Stomach smooth muscle (tissue), 2 donors: ENCODE data around the gene CFAP53.

Source experiments
- H3K27ac ChIP-seq: one replicate; pipeline ENCODE4 v1.7.0; 2013; ENCODE audit warnings: mild to moderate bottlenecking, low read length, inconsistent platforms
- H3K27me3 ChIP-seq, 2 donors: one replicate each; pipeline ENCODE4 v1.7.0; 2013; ENCODE audit warnings: low read length in 2 of 2; ENCODE audit not compliant: insufficient read depth in 2 of 2, control insufficient read depth in 1 of 2
- H3K36me3 ChIP-seq, 2 donors: one replicate each; pipeline ENCODE4 v1.7.0; 2013; ENCODE audit warnings: low read length in 2 of 2; ENCODE audit not compliant: control insufficient read depth in 2 of 2, insufficient read depth in 2 of 2
- H3K4me1 ChIP-seq: one replicate; pipeline ENCODE4 v1.7.0; 2013; ENCODE audit warnings: low read length; ENCODE audit not compliant: control insufficient read depth, insufficient read depth
- H3K4me3 ChIP-seq, 2 donors: one replicate each; pipeline ENCODE4 v1.7.0; 2013; ENCODE audit warnings: low read length in 2 of 2
- H3K9ac ChIP-seq, 2 donors: one replicate each; pipeline ENCODE4 v1.7.0; 2013; ENCODE audit warnings: low read length in 2 of 2, mild to moderate bottlenecking in 1 of 2
- H3K9me3 ChIP-seq, 2 donors: one replicate each; pipeline ENCODE4 v1.7.0; 2013; ENCODE audit warnings: low read length in 2 of 2; ENCODE audit not compliant: control insufficient read depth in 2 of 2
- donor health status: healthy.
- donor health status: Pancreatic carcinoma.

The CFAP53 gene

GRCh38 chr18:50192995-50193795, 73.1 kb downstream of the CFAP53 start:
- Histone ChIP-seq H3K4me3 (no peak overlapping the region), H3K4me1 (peaks cover 8% of the 10 kb centered on the region), H3K9me3 (no peaks in the 10 kb centered on the region), H3K27me3 (peaks cover 35 to 50% of the 10 kb centered on the region in 2 donors), H3K9ac (no peak overlapping the region), H3K27ac (no peak overlapping the region), H3K36me3 (no peaks in the 10 kb centered on the region)

GRCh38 chr18:50190926-50191325, 75.4 kb downstream of the CFAP53 start:
- Histone ChIP-seq H3K9me3 (no peaks in the 10 kb centered on the region), H3K36me3 (no peaks in the 10 kb centered on the region), H3K9ac (no peak overlapping the region), H3K4me3 (no peak overlapping the region), H3K27me3 (peaks cover 25 to 38% of the 10 kb centered on the region in 2 donors), H3K4me1 (peaks cover 8% of the 10 kb centered on the region), H3K27ac (no peak overlapping the region)

DNA sequence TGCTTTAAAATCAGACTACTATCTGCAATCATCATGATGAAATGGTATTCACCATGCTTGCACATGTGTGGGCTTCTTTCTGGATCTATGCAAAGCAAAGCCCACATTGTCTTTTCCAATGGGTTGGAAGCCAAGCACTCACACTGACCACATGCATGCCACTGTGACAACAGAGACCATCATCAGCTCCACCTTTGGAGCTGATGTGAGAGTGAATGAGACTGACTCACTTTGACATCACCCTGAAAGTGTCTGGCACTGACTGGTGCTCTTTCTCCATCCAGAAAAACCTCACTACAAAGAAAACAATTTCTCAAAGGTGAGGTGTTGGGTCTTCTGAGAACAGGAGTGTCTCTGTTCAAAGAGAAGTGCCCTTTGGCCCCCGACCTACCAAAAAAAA, 76.1 kb downstream of the CFAP53 start:
- H3K4me1 ChIP-seq, result peaks cover 8% of the 10 kb centered on the region
- peaks cover 18 to 31% of the 10 kb centered on the region in 2 donors for H3K27me3 ChIP-seq
- H3K36me3 ChIP-seq, result no peaks in the 10 kb centered on the region
- H3K9me3 ChIP-seq, result no peaks in the 10 kb centered on the region
- no peak overlapping the region for H3K27ac ChIP-seq
- no peak overlapping the region for H3K9ac ChIP-seq
- H3K4me3 ChIP-seq, result no peak overlapping the region

DNA sequence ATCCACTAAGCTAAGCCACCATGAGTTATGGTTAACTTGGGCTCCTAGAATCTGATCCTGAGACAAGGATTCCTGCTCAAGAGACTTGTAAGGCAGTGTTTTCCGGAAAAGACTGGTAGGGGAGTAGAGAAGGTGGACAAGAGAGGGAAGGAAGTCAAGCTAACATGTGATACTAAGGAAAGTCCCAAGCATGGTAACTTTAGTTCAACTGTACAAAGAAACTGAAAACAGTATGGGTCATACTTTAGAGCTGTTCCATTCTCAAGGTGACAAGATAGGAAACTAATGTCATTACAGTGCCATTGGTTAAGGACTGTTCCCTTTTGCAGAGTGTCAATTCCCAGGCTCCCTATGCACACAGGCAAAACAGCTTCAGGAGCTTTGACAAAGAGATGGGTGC, 77.1 kb downstream of the CFAP53 start:
- peaks cover 2% of the 10 kb centered on the region for H3K4me1 ChIP-seq
- no peaks in the 10 kb centered on the region for H3K9me3 ChIP-seq
- no peaks in the 10 kb centered on the region for H3K36me3 ChIP-seq
- H3K27me3 ChIP-seq, result peaks cover 16 to 24% of the 10 kb centered on the region in 2 donors
- H3K27ac ChIP-seq, result no peak overlapping the region
- H3K9ac ChIP-seq, result no peak overlapping the region
- H3K4me3 ChIP-seq, result no peak overlapping the region

DNA sequence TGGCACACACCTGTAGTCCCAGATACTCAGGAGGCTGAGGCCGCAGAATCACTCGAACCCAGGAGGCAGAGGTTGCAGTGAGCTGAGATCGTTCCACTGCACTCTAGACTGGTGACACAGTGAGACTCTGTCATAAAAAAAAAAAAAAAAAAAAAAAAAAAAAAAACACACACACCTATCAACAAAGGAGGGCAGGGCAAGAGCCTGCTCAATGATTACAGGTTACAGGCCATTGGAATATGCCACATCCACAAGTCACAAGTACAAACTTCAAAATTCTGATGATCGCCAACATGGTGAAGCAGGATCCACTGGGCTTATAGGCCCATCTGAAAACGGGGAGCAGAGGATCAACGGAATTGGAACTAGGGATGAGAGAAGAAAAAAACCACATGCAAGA, 77.6 kb downstream of the CFAP53 start:
- H3K4me3 ChIP-seq, result no peak overlapping the region
- H3K27me3 ChIP-seq, result peaks cover 13 to 21% of the 10 kb centered on the region in 2 donors
- no peaks in the 10 kb centered on the region for H3K36me3 ChIP-seq

GRCh38 chr18:50187659-50188058, 78.6 kb downstream of the CFAP53 start:
- no peak overlapping the region for H3K27ac ChIP-seq
- no peak overlapping the region for H3K4me3 ChIP-seq
- H3K9me3 ChIP-seq, result no peaks in the 10 kb centered on the region
- H3K27me3 ChIP-seq, result peaks cover 7 to 15% of the 10 kb centered on the region in 2 donors
- H3K9ac ChIP-seq, result no peak overlapping the region
- no peaks in the 10 kb centered on the region for H3K4me1 ChIP-seq
- H3K36me3 ChIP-seq, result no peaks in the 10 kb centered on the region

More for the DNA sequence above, 77.6 kb downstream of the CFAP53 start:
- H3K9ac ChIP-seq, result no peak overlapping the region
- no peaks in the 10 kb centered on the region for H3K9me3 ChIP-seq
- no peak overlapping the region for H3K27ac ChIP-seq
- no peaks in the 10 kb centered on the region for H3K4me1 ChIP-seq

- Histone ChIP-seq H3K9ac (no peak overlapping the region), H3K36me3 (no peaks in the 10 kb centered on the region), H3K27ac (no peak overlapping the region), H3K4me3 (no peak overlapping the region), H3K4me1 (no peaks in the 10 kb centered on the region), H3K27me3 (peaks cover 5 to 6% of the 10 kb centered on the region in 2 donors), H3K9me3 (no peaks in the 10 kb centered on the region)
Measured at GRCh38 chr18:50186385-50186784, 79.9 kb downstream of the CFAP53 start.

GRCh38 chr18:50183556-50183955, 82.7 kb downstream of the CFAP53 start:
- Histone ChIP-seq H3K27me3 (peaks cover 5 to 6% of the 10 kb centered on the region in 2 donors), H3K9me3 (no peaks in the 10 kb centered on the region)

DNA sequence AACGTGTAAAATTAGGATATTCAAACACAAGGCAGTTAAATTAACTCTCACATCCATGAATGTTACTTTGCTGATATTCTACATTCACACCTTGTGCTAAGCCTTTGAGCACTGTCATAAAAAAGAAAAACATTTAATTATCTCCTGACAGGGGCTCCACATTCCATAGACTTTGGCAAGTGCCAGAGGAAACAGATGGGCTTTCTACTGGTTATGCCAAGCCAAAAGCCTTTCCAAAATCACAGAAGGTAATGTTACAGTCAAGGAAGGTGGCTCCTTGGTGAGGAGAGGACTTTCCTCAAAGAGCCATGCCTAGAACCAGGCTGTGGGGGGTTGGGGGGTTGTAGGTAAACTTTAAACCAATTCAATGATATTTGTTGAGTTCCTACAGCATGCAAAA, 83.8 kb downstream of the CFAP53 start:
- H3K36me3 ChIP-seq, result no peaks in the 10 kb centered on the region
- no peak overlapping the region for H3K9ac ChIP-seq
- H3K27ac ChIP-seq, result no peak overlapping the region
- no peaks in the 10 kb centered on the region for H3K4me1 ChIP-seq
- no peaks in the 10 kb centered on the region for H3K9me3 ChIP-seq
- peaks cover 2 to 6% of the 10 kb centered on the region in 2 donors for H3K27me3 ChIP-seq
- no peak overlapping the region for H3K4me3 ChIP-seq

More at GRCh38 chr18:50183556-50183955, 82.7 kb downstream of the CFAP53 start:
- no peak overlapping the region for H3K4me3 ChIP-seq
- H3K36me3 ChIP-seq, result no peaks in the 10 kb centered on the region
- no peak overlapping the region for H3K27ac ChIP-seq
- no peak overlapping the region for H3K9ac ChIP-seq
- H3K4me1 ChIP-seq, result no peaks in the 10 kb centered on the region

GRCh38 chr18:50181590-50181989, 84.7 kb downstream of the CFAP53 start:
- Histone ChIP-seq H3K4me3 (no peak overlapping the region), H3K27ac (no peak overlapping the region), H3K27me3 (peaks cover 2 to 6% of the 10 kb centered on the region in 2 donors), H3K4me1 (no peaks in the 10 kb centered on the region), H3K9ac (no peak overlapping the region), H3K9me3 (no peaks in the 10 kb centered on the region), H3K36me3 (no peaks in the 10 kb centered on the region)

DNA sequence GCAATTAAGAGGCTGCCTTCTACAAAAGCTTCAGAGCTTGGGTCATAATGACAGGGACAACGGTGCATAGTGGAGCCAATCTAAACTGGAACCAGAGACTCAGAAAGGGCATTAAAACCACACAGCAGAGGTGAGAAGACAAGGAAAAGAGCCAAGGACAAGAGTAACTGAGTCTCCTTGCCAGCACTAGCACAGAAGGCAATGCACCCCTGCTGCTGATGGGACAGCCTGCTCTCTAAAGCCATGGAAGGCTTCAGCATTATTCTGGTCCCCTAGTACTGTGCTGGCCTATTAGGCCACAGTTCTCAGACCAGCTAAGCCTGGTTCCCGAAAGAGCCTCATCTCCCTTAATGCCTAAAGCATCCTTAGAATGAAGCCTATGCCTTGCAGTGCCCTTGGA, 86.8 kb downstream of the CFAP53 start:
- no peaks in the 10 kb centered on the region for H3K9me3 ChIP-seq
- no peak overlapping the region for H3K27ac ChIP-seq
- peaks cover 2 to 6% of the 10 kb centered on the region in 2 donors for H3K27me3 ChIP-seq
- H3K9ac ChIP-seq, result no peak overlapping the region
- no peak overlapping the region for H3K4me3 ChIP-seq
- no peaks in the 10 kb centered on the region for H3K36me3 ChIP-seq
- H3K4me1 ChIP-seq, result no peaks in the 10 kb centered on the region
